CD4-positive, alpha-beta T cell treated with Interleukin-2 at 100 ng/mL for 4 hours (primary cell): ENCODE measurements around the gene UCN.

Source experiments
- DNase-seq: peaks from one replicate; pipeline ENCODE4 v3.0.0-alpha.2; 2020; ENCODE audit warnings: low spot score

The UCN gene

DNA sequence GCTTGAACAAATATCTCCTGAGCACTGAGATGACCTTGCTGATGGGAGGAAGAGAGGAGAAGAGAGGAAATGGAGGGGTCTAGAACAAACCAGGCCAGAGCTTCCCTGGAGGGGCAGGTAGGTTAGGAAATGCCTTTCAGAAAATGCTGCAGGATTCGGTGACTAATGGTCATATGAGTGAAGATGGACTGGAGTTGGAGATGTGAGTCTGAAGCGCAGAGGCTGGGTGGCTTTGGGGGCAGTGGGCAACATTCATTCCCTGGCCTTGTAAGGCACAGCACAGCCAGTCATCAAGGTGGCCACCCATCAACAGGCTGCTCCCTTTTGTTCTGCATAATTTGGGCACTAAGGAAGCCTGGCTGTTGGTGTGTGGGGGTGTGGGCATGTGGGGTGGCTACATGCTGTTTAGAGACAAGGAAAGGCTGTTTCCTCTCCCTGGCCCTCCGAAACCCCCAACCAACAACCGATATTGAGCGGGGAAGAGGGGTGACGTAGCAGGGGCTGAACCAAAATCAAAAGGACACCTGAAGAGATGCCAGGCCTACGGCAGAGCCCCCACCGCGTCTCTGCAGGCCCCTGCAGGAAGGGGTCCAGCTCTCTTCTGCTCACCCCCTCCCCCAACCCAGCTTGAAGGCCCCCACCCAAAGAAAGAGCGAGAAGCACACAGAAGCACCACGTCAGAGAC lies 46.9 kb downstream of the UCN start:
- no peak for DNase-seq

DNA sequence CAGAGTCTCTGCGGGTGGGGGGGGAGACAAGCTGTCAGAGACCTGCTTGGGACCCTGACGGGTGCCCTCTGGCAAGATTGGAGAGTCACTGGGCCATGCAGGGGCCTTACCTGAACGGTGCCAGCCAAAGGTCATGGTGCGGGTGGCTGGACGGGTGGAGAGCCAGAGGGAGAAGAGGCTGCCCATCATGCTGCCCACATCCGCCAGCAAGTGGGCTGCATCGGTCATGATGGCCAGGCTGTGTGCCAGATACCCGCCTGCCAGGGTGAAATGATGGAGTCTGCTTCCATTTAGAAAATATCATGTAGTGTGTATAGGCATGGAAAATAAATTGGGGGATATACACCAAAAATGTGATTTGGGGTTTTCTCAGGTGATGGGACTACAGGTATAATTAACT lies 50.2 kb downstream of the UCN start:
- DNase-seq: no peak
